Sigmoid colon (tissue), 3 donors: ENCODE data around the gene JAKMIP2.

ENCODE experiments used
- CTCF ChIP-seq, 4 experiments: fragments of 450-650 bp in 3 of 4; fragments of 200-600 bp in 1 of 4; IDR thresholded peaks; one replicate each; pipeline ENCODE4 v1.5.1; 2016 to 2019; ENCODE audit warnings: antibody characterized with exemption in 4 of 4, mild to moderate bottlenecking in 3 of 4, moderate library complexity in 2 of 4
- POLR2A ChIP-seq, 2 donors: fragments of 450-650 bp; IDR thresholded peaks; one replicate each; pipeline ENCODE4 v1.6.1; 2016; ENCODE audit warnings: antibody characterized with exemption in 2 of 2, mild to moderate bottlenecking in 2 of 2, moderate library complexity in 2 of 2

GRCh38 chr5:147613359-147613758 lies 169.2 kb downstream of the JAKMIP2 start:
- TF ChIP-seq CTCF (IDR thresholded peaks at IDR 0.05) (no peak), POLR2A (IDR thresholded peaks at IDR 0.05) (no peak)
